Measurements from ENCODE around the gene C11orf97.
"Not testable (repeated sequence)": the region's sequence is repeated elsewhere in the genome, so short reads cannot be mapped to it uniquely, and the experiment has no call there.

C11orf97 gene

GRCh38 chr11:94558468-94558867 is 46.2 kb downstream of the C11orf97 start:
- DNase-seq = no peak

- DNase-seq = no peak
These were observed 46.7 kb downstream of the C11orf97 start for GRCh38 chr11:94558932-94559331.

- DNase-seq = no peak
These were observed 47.1 kb downstream of the C11orf97 start for GRCh38 chr11:94559361-94559760.

- DNase-seq = no peak
These were observed 48.6 kb downstream of the C11orf97 start for GRCh38 chr11:94560834-94561233.

- no peak for DNase-seq
These were observed 51.1 kb downstream of the C11orf97 start for GRCh38 chr11:94563176-94563847.

GRCh38 chr11:94563848-94564467 is 51.7 kb downstream of the C11orf97 start:
- no peak for DNase-seq

GRCh38 chr11:94567181-94567670 is 55.0 kb downstream of the C11orf97 start, which contains the start of gene PIWIL4:
Gene PIWIL4 (plus strand): TSS chr11:94567368. CDS start chr11:94567519, 151 bp downstream.
- no peak for DNase-seq

GRCh38 chr11:94568200-94568599 is 55.9 kb downstream of the C11orf97 start:
- no peak for DNase-seq

- DNase-seq = no peak
These were observed 56.5 kb downstream of the C11orf97 start for GRCh38 chr11:94568717-94569116.

- DNase-seq = not testable (repeated sequence)
These were observed 60.7 kb downstream of the C11orf97 start for GRCh38 chr11:94572975-94573374.

GRCh38 chr11:94574193-94574961 is 62.1 kb downstream of the C11orf97 start:
- DNase-seq = no peak

GRCh38 chr11:94576306-94576705 is 64.0 kb downstream of the C11orf97 start:
- no peak for DNase-seq

GRCh38 chr11:94577841-94578240 is 65.6 kb downstream of the C11orf97 start:
- no peak for DNase-seq
